ENCODE measurements around the gene MEX3A. TPM values are rescaled to one million over a fixed set of nuclear protein-coding genes. Genes with fewer than 3 reads are reported as not detected.
A peak's percentile ranks its signal among the peaks of the same experiment; 100 is the strongest.

The MEX3A gene
- total and polyA plus RNA-seq, 4 donors, result 0.26 to 8.1 (median 1.1) TPM

DNA sequence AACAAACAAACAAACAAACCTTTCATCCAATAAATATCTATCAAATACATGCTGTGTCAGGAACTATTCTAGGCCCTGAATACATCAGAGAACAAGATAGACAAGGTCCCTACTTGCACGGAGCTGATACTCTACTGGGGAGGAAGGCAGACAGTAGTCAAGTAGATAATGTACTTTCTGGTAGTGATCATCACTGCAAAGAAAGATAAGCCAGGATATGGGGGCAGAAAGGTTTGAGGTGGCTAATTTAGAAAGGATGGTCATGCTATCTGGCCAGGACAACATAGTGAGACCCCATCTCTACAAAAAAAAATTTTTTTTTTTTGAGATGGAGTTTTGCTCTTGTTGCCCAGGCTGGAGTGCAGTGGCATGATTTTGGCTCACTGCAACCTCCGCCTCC is 9.3 kb upstream of the MEX3A start:
- ATAC-seq (ENCODE audit: insufficient read depth, low FRiP score), result no peak
- H3K36me3 ChIP-seq (ENCODE audit: control insufficient read depth in 4 of 4, insufficient read depth in 4 of 4, low read length in 4 of 4), result peaks cover 0 to 10% (median 3%) of the 10 kb centered on the region in 4 donors
- TF ChIP-seq CTCF (IDR thresholded peaks at IDR 0.05; ENCODE audit: control extremely low read depth, extremely low read depth), result no peak
- no peak overlapping the region for H3K9ac ChIP-seq (ENCODE audit: insufficient read depth in 1 of 2, low read length in 2 of 2)
- no peak overlapping the region for H3K4me3 ChIP-seq
- H3K9me3 ChIP-seq (ENCODE audit: control insufficient read depth in 4 of 4, insufficient read depth in 3 of 4, low read length in 3 of 4), result no peaks in the 10 kb centered on the region
- H3K27me3 ChIP-seq (ENCODE audit: control insufficient read depth in 3 of 3, insufficient read depth in 3 of 3, low read length in 2 of 3), result no peaks in the 10 kb centered on the region
- no peak overlapping the region for H3K27ac ChIP-seq (ENCODE audit: low read depth in 1 of 2, low read length in 1 of 2)
- no peak for DNase-seq
- H3K4me1 ChIP-seq (ENCODE audit: control insufficient read depth in 5 of 5, insufficient read depth in 5 of 5, low read length in 5 of 5), result peaks cover 0 to 4% (median 0%) of the 10 kb centered on the region in 5 donors
- 83 to 85% methylated on average over 2 of the region's 2 CpGs for WGBS, 2 donors

GRCh38 chr1:156090840-156091188 is 8.5 kb upstream of the MEX3A start:
- Histone ChIP-seq H3K36me3 (ENCODE audit: control insufficient read depth in 4 of 4, insufficient read depth in 4 of 4, low read length in 4 of 4) (peaks cover 0 to 10% (median 0%) of the 10 kb centered on the region in 4 donors), H3K9ac (ENCODE audit: insufficient read depth in 1 of 2, low read length in 2 of 2) (no peak overlapping the region), H3K9me3 (ENCODE audit: control insufficient read depth in 4 of 4, insufficient read depth in 3 of 4, low read length in 3 of 4) (no peaks in the 10 kb centered on the region), H3K27ac (ENCODE audit: low read depth in 1 of 2, low read length in 1 of 2) (no peak overlapping the region), H3K4me1 (ENCODE audit: control insufficient read depth in 5 of 5, insufficient read depth in 5 of 5, low read length in 5 of 5) (peaks cover 0 to 5% (median 3%) of the 10 kb centered on the region in 5 donors), H3K27me3 (ENCODE audit: control insufficient read depth in 3 of 3, insufficient read depth in 3 of 3, low read length in 2 of 3) (no peaks in the 10 kb centered on the region), H3K4me3 (no peak overlapping the region)
- TF ChIP-seq CTCF (IDR thresholded peaks at IDR 0.05; ENCODE audit: control extremely low read depth, extremely low read depth), result peak; percentile 87
- peak; percentile 82 to 85 (median 83) for DNase-seq
- 44 to 48% methylated on average over 14 of the region's 14 CpGs for WGBS, 2 donors
- peak; percentile 86 for ATAC-seq (ENCODE audit: insufficient read depth, low FRiP score)

DNA sequence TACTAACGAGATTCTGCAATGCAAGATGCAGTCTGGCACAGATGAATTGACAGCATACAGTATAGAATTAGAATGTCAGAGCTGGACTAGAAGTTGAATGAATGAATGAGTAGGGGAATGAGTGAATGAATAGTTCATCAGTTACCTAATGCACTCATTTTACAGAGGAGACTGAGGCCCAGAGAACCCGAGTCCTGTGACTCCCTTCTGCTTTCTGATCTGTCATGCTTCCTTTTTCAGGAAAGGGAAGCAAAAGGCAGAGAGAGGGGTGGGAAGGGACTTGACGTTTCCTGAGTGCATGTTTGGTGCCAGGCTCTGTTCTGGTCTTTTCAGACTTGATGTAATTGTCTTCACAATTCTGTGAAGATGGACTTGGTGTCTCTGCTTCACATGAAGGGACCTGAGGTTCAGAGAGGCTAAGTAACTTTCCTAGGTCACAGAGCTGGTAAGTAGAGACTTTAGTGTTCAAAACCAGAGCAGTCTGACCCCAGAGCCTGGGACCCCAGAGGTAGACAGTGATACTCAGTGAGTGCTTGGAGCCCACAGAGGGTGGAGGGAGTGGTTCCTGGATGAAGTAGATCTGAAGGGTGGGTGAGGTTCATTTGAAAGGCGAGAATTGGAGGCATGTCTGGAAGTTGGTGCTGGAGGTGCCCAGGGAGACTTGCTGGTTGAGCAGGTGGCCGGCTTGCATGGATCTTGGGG is 8.0 kb upstream of the MEX3A start:
- TF ChIP-seq CTCF (IDR thresholded peaks at IDR 0.05; ENCODE audit: control extremely low read depth, extremely low read depth), result no peak
- Histone ChIP-seq H3K4me1 (ENCODE audit: control insufficient read depth in 5 of 5, insufficient read depth in 5 of 5, low read length in 5 of 5) (peaks cover 0 to 5% (median 3%) of the 10 kb centered on the region in 5 donors), H3K9me3 (ENCODE audit: control insufficient read depth in 4 of 4, insufficient read depth in 3 of 4, low read length in 3 of 4) (no peaks in the 10 kb centered on the region), H3K4me3 (no peak overlapping the region), H3K9ac (ENCODE audit: insufficient read depth in 1 of 2, low read length in 2 of 2) (no peak overlapping the region), H3K27ac (ENCODE audit: low read depth in 1 of 2, low read length in 1 of 2) (peak overlapping the region in 1 of 2 donors; percentile 13), H3K36me3 (ENCODE audit: control insufficient read depth in 4 of 4, insufficient read depth in 4 of 4, low read length in 4 of 4) (peaks cover 0 to 10% (median 0%) of the 10 kb centered on the region in 4 donors), H3K27me3 (ENCODE audit: control insufficient read depth in 3 of 3, insufficient read depth in 3 of 3, low read length in 2 of 3) (no peaks in the 10 kb centered on the region)
- DNase-seq (no peak), ATAC-seq (ENCODE audit: insufficient read depth, low FRiP score) (no peak)
- WGBS, 2 donors, result 20 to 33% methylated on average over 5 of the region's 5 CpGs
